Stimulated activated CD4-positive, alpha-beta T cell treated with anti-CD3 and anti-CD28 coated beads, Interleukin-1b, Interleukin-23, amount 100 ng/mL, for 48 hours (primary cell): Measurements from ENCODE around the gene GARIN5A.
A peak's percentile ranks its signal among the peaks of the same experiment; 100 is the strongest.
"Not testable (repeated sequence)": the region's sequence is repeated elsewhere in the genome, so short reads cannot be mapped to it uniquely, and the experiment has no call there.

Source experiments
- DNase-seq: peaks from one replicate; pipeline ENCODE4 v3.0.0-alpha.2; 2020

The GARIN5A gene

GRCh38 chr19:50461066-50461875, 15.4 kb downstream of the GARIN5A start:
- peak; percentile 62 for DNase-seq

GRCh38 chr19:50460161-50460765, 16.4 kb downstream of the GARIN5A start:
- no peak for DNase-seq

GRCh38 chr19:50459638-50460037, 17.0 kb downstream of the GARIN5A start:
- no peak for DNase-seq

- DNase-seq, result no peak
Observed at GRCh38 chr19:50459067-50459456, 17.6 kb downstream of the GARIN5A start.

- DNase-seq, result no peak
Observed at GRCh38 chr19:50458396-50459066, 18.1 kb downstream of the GARIN5A start.

GRCh38 chr19:50457300-50457699, 19.3 kb downstream of the GARIN5A start:
- DNase-seq, result no peak

- DNase-seq, result no peak
Observed at GRCh38 chr19:50455992-50456391, 20.7 kb downstream of the GARIN5A start.

GRCh38 chr19:50453243-50453642, 23.4 kb downstream of the GARIN5A start:
- DNase-seq, result no peak

GRCh38 chr19:50451223-50451534, 25.5 kb downstream of the GARIN5A start:
- DNase-seq, result no peak

- no peak for DNase-seq
Observed at GRCh38 chr19:50450369-50451222, 26.1 kb downstream of the GARIN5A start.

- no peak for DNase-seq
Observed at GRCh38 chr19:50449236-50449899, 27.3 kb downstream of the GARIN5A start.

GRCh38 chr19:50447750-50448149, 28.9 kb downstream of the GARIN5A start:
- no peak for DNase-seq

- DNase-seq, result no peak
Observed at GRCh38 chr19:50447053-50447452, 29.6 kb downstream of the GARIN5A start.

GRCh38 chr19:50444059-50444458, 32.6 kb downstream of the GARIN5A start:
- no peak for DNase-seq

- not testable (repeated sequence) for DNase-seq
Observed at GRCh38 chr19:50439130-50439529, 37.5 kb downstream of the GARIN5A start.

GRCh38 chr19:50437862-50438449, 38.7 kb downstream of the GARIN5A start:
- DNase-seq, result no peak

- no peak for DNase-seq
Observed at GRCh38 chr19:50435627-50436026, 41.0 kb downstream of the GARIN5A start.

GRCh38 chr19:50435221-50435620, 41.4 kb downstream of the GARIN5A start:
- DNase-seq, result no peak

- DNase-seq, result no peak
Observed at GRCh38 chr19:50434525-50434924, 42.1 kb downstream of the GARIN5A start.

- DNase-seq, result no peak
Observed at GRCh38 chr19:50433201-50434180, 43.2 kb downstream of the GARIN5A start.
